HepG2 (cell line): ENCODE results near the gene UTP20. TPM values are rescaled to one million over a fixed set of nuclear protein-coding genes. Genes with fewer than 3 reads are reported as not detected.

Experiments
- CENPX ChIP-seq: sonication (generic); formaldehyde crosslinking; IDR thresholded peaks from 2 replicates; pipeline ENCODE4 v1.9.0; 2021; ENCODE audit warnings: mild to moderate bottlenecking, missing genetic modification reagents, moderate library complexity
- CHCHD3 ChIP-seq: sonication (generic); formaldehyde crosslinking; IDR thresholded peaks from 2 replicates; pipeline ENCODE4 v1.8.0; 2022; ENCODE audit warnings: mild to moderate bottlenecking, missing genetic modification reagents, moderate library complexity
- HNRNPLL ChIP-seq: fragments of 200-400 bp; formaldehyde crosslinking; IDR thresholded peaks from 2 replicates; pipeline ENCODE4 v1.6.1; 2017; ENCODE audit warnings: mild to moderate bottlenecking, low read depth, low read length; ENCODE audit not compliant: poor library complexity, severe bottlenecking
- MIXL1 ChIP-seq: IDR thresholded peaks from 2 replicates; pipeline ENCODE4 v1.6.1; 2016
- RAD51 ChIP-seq: fragments of 450-650 bp; IDR thresholded peaks from 2 replicates; pipeline ENCODE4 v1.6.1; 2016; ENCODE audit warnings: borderline replicate concordance
- RELA ChIP-seq: sonication (generic); formaldehyde crosslinking; IDR thresholded peaks from 2 replicates; pipeline ENCODE4 v1.4.0; 2020; ENCODE audit warnings: missing genetic modification reagents
- REPIN1 ChIP-seq: sonication (generic); formaldehyde crosslinking; IDR thresholded peaks from 2 replicates; pipeline ENCODE4 v1.8.0; 2022; ENCODE audit warnings: missing genetic modification reagents, low read depth, mild to moderate bottlenecking, borderline replicate concordance
- SOX13 ChIP-seq, 3 experiments: fragments of 450-650 bp in 1 of 3; sonication (generic) in 1 of 3; formaldehyde crosslinking in 1 of 3; IDR thresholded peaks in 2 of 3; conservative IDR thresholded peaks in 1 of 3; 2 replicates each; pipeline versions ENCODE4 v1.5.0 to v1.6.1; 2016 to 2020; ENCODE audit warnings: antibody characterized with exemption in 1 of 3, mild to moderate bottlenecking in 1 of 3, missing compliant biosample characterization in 1 of 3, missing genetic modification reagents in 1 of 3, moderate library complexity in 1 of 3
- THAP9 ChIP-seq: sonication (generic); formaldehyde crosslinking; IDR thresholded peaks from 2 replicates; pipeline ENCODE4; 2020; ENCODE audit warnings: missing genetic modification reagents, mild to moderate bottlenecking, borderline replicate concordance
- ZFP91 ChIP-seq: sonication (generic); formaldehyde crosslinking; IDR thresholded peaks from 2 replicates; pipeline ENCODE4 v1.9.0; 2022; ENCODE audit warnings: missing genetic modification reagents, mild to moderate bottlenecking, borderline replicate concordance
- ZGPAT ChIP-seq: IDR thresholded peaks from 2 replicates; pipeline ENCODE4 v1.6.1; 2016; ENCODE audit warnings: mild to moderate bottlenecking
- ZMYM4 ChIP-seq: sonication (generic); formaldehyde crosslinking; IDR thresholded peaks from 2 replicates; pipeline ENCODE4 v1.8.1; 2023; ENCODE audit warnings: mild to moderate bottlenecking, missing genetic modification reagents
- ZNF484 ChIP-seq: sonication (generic); formaldehyde crosslinking; IDR thresholded peaks from 2 replicates; pipeline ENCODE4 v1.5.1; 2020; ENCODE audit warnings: mild to moderate bottlenecking, low read depth, missing genetic modification reagents, borderline replicate concordance
- ZNF562 ChIP-seq: sonication (generic); formaldehyde crosslinking; IDR thresholded peaks from 2 replicates; pipeline ENCODE4 v1.8.0; 2022; ENCODE audit warnings: missing genetic modification reagents, borderline replicate concordance
- ZNF598 ChIP-seq: sonication (generic); formaldehyde crosslinking; IDR thresholded peaks from 2 replicates; pipeline ENCODE4 v1.5.1; 2020; ENCODE audit warnings: mild to moderate bottlenecking, missing genetic modification reagents, borderline replicate concordance
- ZNF781 ChIP-seq: sonication (generic); formaldehyde crosslinking; IDR thresholded peaks from 2 replicates; pipeline ENCODE4 v1.5.1; 2020; ENCODE audit warnings: borderline replicate concordance, mild to moderate bottlenecking, missing genetic modification reagents; ENCODE audit errors: not compliant biosample characterization
- polyA plus RNA-seq, 8 experiments: library from polyadenylated mRNA; depleted of rRNA in 3 of 8; stranded (reverse) in 7 of 8; unstranded in 1 of 8; fragments of >200 nt; fragmentation: Illumina TruSeq in 4 of 8; extraction: Trizol in 4 of 8; gene quantifications; 2 replicates each; pipeline versions ENCODE4 v1.2.1 to v1.2.3, GENCODE V29; 2011 to 2016; ENCODE audit warnings: low read depth in 4 of 8, missing spikeins in 1 of 8, mixed read lengths in 1 of 8; ENCODE audit not compliant: insufficient read depth in 1 of 8
- total RNA-seq, 5 experiments: library from RNA; depleted of rRNA; stranded (reverse); fragments of >200 nt; fragmentation: Illumina TruSeq; extraction: Trizol; gene quantifications; 2 replicates each; pipeline ENCODE4 v1.2.3, GENCODE V29; 2016; ENCODE audit warnings: low read depth in 1 of 5
- TF ChIP-seq, protein P1 (sequence below): sonication (generic); formaldehyde crosslinking; IDR thresholded peaks from 2 replicates; pipeline ENCODE4 v1.5.0; 2020; ENCODE audit warnings: missing genetic modification reagents, mild to moderate bottlenecking, borderline replicate concordance
- TF ChIP-seq, protein P2 (sequence below): sonication (generic); formaldehyde crosslinking; IDR thresholded peaks from 2 replicates; pipeline ENCODE4 v1.4.0; 2020; ENCODE audit warnings: missing genetic modification reagents

Gene UTP20
- total and polyA plus RNA-seq, 2 of the 13 experiments (the other 11 are each of a cell fraction or from before 2014, with no cell fraction given) = 9.0 to 38.5 TPM

DNA sequence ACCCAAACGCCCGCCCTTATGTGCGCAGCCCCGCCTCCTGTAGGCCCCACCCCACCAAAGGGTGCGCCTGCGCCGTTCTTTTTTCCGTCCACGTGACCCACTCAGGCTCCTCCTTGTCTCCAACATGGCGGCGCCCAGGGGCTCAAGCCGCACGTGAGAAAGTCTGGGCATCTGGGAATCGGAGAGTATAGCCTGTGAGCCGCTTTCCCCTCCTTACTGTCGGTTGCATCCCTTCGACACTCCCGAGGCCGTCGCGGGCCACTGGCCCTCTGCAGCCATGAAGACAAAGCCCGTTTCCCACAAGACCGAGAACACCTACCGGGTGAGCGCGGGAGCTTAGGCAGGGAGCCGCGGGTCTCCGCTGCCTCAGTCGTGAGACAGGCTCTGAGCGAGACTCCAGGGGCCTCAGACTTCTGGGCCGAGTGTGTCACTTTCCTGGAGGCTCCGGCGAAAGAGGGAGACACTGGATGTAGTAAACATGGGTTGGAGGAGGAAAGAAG, at the start of gene UTP20 (continued):
- TF ChIP-seq ZNF781 (CRISPR knock-in tag) (peak; percentile 89), ZFP91 (peak; percentile 70; the same call in 1 of the 2 replicates), RAD51 (peak; percentile 84), CHCHD3 (CRISPR knock-in tag) (no peak), RELA (CRISPR knock-in tag) (no peak), ZGPAT (CRISPR knock-in tag) (peak; percentile 40), THAP9 (peak; percentile 63; the same call in 1 of the 2 replicates), ZNF598 (peak; percentile 40; the same call in 1 of the 2 replicates), HNRNPLL (peak; percentile 35), ZMYM4 (peak; percentile 79), REPIN1 (CRISPR knock-in tag) (no peak), ZNF562 (CRISPR knock-in tag) (no peak), ZNF484 (CRISPR knock-in tag) (no peak), MIXL1 (0 out of 2 replicates have a peak, but pooled peaks have one; percentile 40), SOX13 (IDR thresholded peaks at IDR 0.05) (no peak), SOX13 (CRISPR knock-in tag; conservative IDR thresholded peaks at IDR 0.05 in 1 of 2, IDR thresholded peaks at IDR 0.05 in 1 of 2) (no peak), CENPX (CRISPR knock-in tag) (no peak)
- TF ChIP-seq, protein P1, sequence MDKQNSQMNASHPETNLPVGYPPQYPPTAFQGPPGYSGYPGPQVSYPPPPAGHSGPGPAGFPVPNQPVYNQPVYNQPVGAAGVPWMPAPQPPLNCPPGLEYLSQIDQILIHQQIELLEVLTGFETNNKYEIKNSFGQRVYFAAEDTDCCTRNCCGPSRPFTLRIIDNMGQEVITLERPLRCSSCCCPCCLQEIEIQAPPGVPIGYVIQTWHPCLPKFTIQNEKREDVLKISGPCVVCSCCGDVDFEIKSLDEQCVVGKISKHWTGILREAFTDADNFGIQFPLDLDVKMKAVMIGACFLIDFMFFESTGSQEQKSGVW = no peak
- TF ChIP-seq, protein P2, sequence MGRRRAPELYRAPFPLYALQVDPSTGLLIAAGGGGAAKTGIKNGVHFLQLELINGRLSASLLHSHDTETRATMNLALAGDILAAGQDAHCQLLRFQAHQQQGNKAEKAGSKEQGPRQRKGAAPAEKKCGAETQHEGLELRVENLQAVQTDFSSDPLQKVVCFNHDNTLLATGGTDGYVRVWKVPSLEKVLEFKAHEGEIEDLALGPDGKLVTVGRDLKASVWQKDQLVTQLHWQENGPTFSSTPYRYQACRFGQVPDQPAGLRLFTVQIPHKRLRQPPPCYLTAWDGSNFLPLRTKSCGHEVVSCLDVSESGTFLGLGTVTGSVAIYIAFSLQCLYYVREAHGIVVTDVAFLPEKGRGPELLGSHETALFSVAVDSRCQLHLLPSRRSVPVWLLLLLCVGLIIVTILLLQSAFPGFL (CRISPR knock-in tag) = no peak
